GM23338 (cell line): ENCODE measurements around the gene SYT17. TPM values are rescaled to one million over a fixed set of nuclear protein-coding genes. Genes with fewer than 3 reads are reported as not detected.

Experiments used
- ETS1 ChIP-seq: IDR thresholded peaks from 2 replicates; pipeline ENCODE4 v1.6.1; 2016; ENCODE audit warnings: antibody characterized with exemption
- EZH2 ChIP-seq: fragments of 200-600 bp; sonication (generic); IDR thresholded peaks from one replicate; pipeline ENCODE4 v1.8.0; 2017; ENCODE audit warnings: antibody characterized with exemption, mild to moderate bottlenecking, low read depth; ENCODE audit not compliant: unreplicated experiment
- EZH2phosphoT487 ChIP-seq: fragments of 200-600 bp; sonication (generic); IDR thresholded peaks from one replicate; pipeline ENCODE4 v1.8.1; 2018; ENCODE audit warnings: antibody characterized with exemption; ENCODE audit not compliant: unreplicated experiment
- JUNB ChIP-seq: IDR thresholded peaks from one replicate; pipeline ENCODE4 v1.6.1; 2016; ENCODE audit warnings: antibody characterized with exemption; ENCODE audit not compliant: unreplicated experiment
- REST ChIP-seq: IDR thresholded peaks from one replicate; pipeline ENCODE4 v1.6.1; 2018; ENCODE audit warnings: antibody characterized with exemption; ENCODE audit not compliant: unreplicated experiment
- ZNF114 ChIP-seq: fragments of 250-450 bp; sonication (Bioruptor Pico); IDR thresholded peaks from 2 replicates; pipeline ENCODE4 v1.5.0; 2020; ENCODE audit warnings: mild to moderate bottlenecking, moderate library complexity
- ZNF331 ChIP-seq: fragments of 250-450 bp; sonication (Bioruptor Pico); IDR thresholded peaks from 2 replicates; pipeline ENCODE4 v1.5.0; 2020; ENCODE audit warnings: low read depth, mild to moderate bottlenecking, moderate library complexity
- polyA plus RNA-seq: library from polyadenylated mRNA; unstranded; fragments of >200 nt; fragmentation: Nextera tagmentation; extraction: Ambion mirVana; gene quantifications from 2 replicates; pipeline ENCODE4 v1.2.1, GENCODE V29; 2016
- total RNA-seq: library from RNA; depleted of rRNA; stranded (reverse); fragments of >200 nt; shearing (Covaris generic); gene quantifications from 2 replicates; pipeline ENCODE4 v1.2.3, GENCODE V29; 2014
- TF ChIP-seq, protein P1 (sequence below): fragments of 250-450 bp; sonication (Bioruptor Pico); IDR thresholded peaks from 2 replicates; pipeline ENCODE4 v1.5.0; 2020; ENCODE audit warnings: mild to moderate bottlenecking, moderate library complexity

SYT17 gene
- total and polyA plus RNA-seq, 2 experiments from 2014 or later, result 5.3 to 9.5 TPM

GRCh38 chr16:19151310-19151709, 16.7 kb upstream of the SYT17 start (continued):
- TF ChIP-seq, protein P1, sequence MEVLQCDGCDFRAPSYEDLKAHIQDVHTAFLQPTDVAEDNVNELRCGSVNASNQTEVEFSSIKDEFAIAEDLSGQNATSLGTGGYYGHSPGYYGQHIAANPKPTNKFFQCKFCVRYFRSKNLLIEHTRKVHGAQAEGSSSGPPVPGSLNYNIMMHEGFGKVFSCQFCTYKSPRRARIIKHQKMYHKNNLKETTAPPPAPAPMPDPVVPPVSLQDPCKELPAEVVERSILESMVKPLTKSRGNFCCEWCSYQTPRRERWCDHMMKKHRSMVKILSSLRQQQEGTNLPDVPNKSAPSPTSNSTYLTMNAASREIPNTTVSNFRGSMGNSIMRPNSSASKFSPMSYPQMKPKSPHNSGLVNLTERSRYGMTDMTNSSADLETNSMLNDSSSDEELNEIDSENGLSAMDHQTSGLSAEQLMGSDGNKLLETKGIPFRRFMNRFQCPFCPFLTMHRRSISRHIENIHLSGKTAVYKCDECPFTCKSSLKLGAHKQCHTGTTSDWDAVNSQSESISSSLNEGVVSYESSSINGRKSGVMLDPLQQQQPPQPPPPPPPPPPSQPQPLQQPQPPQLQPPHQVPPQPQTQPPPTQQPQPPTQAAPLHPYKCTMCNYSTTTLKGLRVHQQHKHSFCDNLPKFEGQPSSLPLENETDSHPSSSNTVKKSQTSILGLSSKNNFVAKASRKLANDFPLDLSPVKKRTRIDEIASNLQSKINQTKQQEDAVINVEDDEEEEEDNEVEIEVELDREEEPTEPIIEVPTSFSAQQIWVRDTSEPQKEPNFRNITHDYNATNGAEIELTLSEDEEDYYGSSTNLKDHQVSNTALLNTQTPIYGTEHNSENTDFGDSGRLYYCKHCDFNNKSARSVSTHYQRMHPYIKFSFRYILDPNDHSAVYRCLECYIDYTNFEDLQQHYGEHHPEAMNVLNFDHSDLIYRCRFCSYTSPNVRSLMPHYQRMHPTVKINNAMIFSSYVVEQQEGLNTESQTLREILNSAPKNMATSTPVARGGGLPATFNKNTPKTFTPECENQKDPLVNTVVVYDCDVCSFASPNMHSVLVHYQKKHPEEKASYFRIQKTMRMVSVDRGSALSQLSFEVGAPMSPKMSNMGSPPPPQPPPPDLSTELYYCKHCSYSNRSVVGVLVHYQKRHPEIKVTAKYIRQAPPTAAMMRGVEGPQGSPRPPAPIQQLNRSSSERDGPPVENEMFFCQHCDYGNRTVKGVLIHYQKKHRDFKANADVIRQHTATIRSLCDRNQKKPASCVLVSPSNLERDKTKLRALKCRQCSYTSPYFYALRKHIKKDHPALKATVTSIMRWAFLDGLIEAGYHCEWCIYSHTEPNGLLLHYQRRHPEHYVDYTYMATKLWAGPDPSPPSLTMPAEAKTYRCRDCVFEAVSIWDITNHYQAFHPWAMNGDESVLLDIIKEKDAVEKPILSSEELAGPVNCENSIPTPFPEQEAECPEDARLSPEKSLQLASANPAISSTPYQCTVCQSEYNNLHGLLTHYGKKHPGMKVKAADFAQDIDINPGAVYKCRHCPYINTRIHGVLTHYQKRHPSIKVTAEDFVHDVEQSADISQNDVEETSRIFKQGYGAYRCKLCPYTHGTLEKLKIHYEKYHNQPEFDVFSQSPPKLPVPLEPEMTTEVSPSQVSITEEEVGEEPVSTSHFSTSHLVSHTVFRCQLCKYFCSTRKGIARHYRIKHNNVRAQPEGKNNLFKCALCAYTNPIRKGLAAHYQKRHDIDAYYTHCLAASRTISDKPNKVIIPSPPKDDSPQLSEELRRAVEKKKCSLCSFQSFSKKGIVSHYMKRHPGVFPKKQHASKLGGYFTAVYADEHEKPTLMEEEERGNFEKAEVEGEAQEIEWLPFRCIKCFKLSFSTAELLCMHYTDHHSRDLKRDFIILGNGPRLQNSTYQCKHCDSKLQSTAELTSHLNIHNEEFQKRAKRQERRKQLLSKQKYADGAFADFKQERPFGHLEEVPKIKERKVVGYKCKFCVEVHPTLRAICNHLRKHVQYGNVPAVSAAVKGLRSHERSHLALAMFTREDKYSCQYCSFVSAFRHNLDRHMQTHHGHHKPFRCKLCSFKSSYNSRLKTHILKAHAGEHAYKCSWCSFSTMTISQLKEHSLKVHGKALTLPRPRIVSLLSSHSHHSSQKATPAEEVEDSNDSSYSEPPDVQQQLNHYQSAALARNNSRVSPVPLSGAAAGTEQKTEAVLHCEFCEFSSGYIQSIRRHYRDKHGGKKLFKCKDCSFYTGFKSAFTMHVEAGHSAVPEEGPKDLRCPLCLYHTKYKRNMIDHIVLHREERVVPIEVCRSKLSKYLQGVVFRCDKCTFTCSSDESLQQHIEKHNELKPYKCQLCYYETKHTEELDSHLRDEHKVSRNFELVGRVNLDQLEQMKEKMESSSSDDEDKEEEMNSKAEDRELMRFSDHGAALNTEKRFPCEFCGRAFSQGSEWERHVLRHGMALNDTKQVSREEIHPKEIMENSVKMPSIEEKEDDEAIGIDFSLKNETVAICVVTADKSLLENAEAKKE (CRISPR knock-in tag), result no peak
- no peak for TF ChIP-seq EZH2phosphoT487
- no peak for TF ChIP-seq JUNB
- TF ChIP-seq ZNF331, result no peak
- no peak for TF ChIP-seq REST
- TF ChIP-seq ZNF114 (CRISPR knock-in tag), result no peak
- TF ChIP-seq EZH2, result no peak
- no peak for TF ChIP-seq ETS1
